ENCODE results near the gene RAB7A.

RAB7A gene

DNA sequence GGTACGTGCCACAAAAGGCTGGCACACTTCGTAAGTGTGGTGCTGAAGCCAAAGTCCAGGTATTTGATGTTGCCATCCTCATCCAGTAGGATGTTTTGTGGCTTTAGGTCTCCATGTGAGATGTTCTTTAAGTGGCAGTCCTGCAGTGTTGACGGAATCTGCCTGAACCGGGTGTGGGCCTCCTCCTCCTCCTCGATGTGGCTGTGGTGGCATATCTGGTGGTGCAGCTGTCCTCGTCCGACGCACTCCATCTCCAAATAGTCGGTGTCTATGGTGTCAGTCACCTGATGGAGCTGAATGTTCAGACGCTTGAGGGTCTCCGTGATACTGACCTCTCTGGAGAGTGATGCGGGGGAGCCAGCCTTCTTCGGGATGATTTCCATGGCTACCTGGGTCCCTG, 123.0 kb downstream of the RAB7A start:
- no peak overlapping the region for H3K9ac ChIP-seq (ENCODE audit: low read depth, low read length)
- no peaks in the 10 kb centered on the region for H3K27me3 ChIP-seq (ENCODE audit: control insufficient read depth, insufficient read depth, low read length)
- H3K36me3 ChIP-seq (ENCODE audit: insufficient read depth, low read length), result no peaks in the 10 kb centered on the region
- H3K4me3 ChIP-seq (ENCODE audit: low read length), result no peak overlapping the region
- H3K4me1 ChIP-seq (ENCODE audit: control insufficient read depth, insufficient read depth, low read length), result peaks cover 15% of the 10 kb centered on the region
- no peaks in the 10 kb centered on the region for H3K9me3 ChIP-seq (replicated peaks; ENCODE audit: low read length)
- H3K4me2 ChIP-seq (ENCODE audit: low read length), result no peak overlapping the region

DNA sequence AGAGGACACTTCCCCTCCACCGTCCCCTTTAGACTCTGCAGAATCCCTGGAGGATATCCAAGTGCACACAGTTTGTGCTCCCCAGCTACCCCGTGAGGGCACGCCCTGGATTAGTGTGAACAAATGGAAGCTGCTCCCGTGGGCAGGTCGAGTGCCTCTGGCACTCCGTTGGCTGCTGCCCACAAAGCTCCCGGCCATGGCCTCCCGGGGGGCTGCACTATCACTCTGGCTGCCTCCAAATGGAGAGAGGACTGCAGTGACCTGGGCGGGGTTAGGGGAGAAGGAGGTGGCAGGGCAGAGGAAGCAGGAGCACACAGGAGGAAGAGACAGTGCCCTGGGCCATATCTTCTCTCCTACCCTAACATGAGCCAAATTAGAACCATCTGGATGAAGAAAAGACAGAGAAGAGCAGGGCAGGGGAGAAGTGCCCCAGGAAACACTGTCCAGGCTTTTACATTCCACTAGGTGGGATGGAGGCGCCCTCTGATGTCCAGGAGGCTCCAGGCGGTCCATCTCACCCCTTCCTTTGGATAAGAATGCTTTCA, 124.0 kb downstream of the RAB7A start:
- Histone ChIP-seq H3K36me3 (ENCODE audit: insufficient read depth, low read length) (no peaks in the 10 kb centered on the region), H3K4me3 (ENCODE audit: low read length) (no peak overlapping the region), H3K4me1 (ENCODE audit: control insufficient read depth, insufficient read depth, low read length) (peaks cover 15% of the 10 kb centered on the region), H3K27me3 (ENCODE audit: control insufficient read depth, insufficient read depth, low read length) (no peaks in the 10 kb centered on the region), H3K9me3 (replicated peaks; ENCODE audit: low read length) (peaks cover 8% of the 10 kb centered on the region), H3K9ac (ENCODE audit: low read depth, low read length) (no peak overlapping the region), H3K4me2 (ENCODE audit: low read length) (no peak overlapping the region)

DNA sequence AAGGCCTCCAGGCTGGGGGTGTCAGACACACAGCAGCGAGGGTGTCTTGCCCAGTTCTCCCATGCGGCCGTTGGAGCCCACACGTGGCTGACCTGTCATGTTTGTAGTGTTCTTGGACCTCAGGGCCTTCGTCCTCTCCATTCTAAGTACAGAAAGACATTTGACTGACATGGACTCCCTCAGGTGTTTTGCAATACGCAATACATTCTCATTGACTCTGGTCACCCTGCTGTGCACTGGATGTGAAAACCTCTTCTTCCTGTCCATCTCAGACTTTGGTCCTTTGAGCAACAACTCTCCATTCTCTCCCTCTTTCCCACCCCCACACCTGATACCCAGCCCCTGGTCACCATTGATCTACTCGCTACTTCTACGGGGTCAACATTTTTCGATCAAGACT, 124.6 kb downstream of the RAB7A start:
- Histone ChIP-seq H3K4me2 (ENCODE audit: low read length) (no peak overlapping the region), H3K4me1 (ENCODE audit: control insufficient read depth, insufficient read depth, low read length) (peaks cover 12% of the 10 kb centered on the region), H3K4me3 (ENCODE audit: low read length) (no peak overlapping the region), H3K36me3 (ENCODE audit: insufficient read depth, low read length) (no peaks in the 10 kb centered on the region), H3K27me3 (ENCODE audit: control insufficient read depth, insufficient read depth, low read length) (no peaks in the 10 kb centered on the region), H3K9ac (ENCODE audit: low read depth, low read length) (no peak overlapping the region), H3K9me3 (replicated peaks; ENCODE audit: low read length) (peaks cover 9% of the 10 kb centered on the region)

DNA sequence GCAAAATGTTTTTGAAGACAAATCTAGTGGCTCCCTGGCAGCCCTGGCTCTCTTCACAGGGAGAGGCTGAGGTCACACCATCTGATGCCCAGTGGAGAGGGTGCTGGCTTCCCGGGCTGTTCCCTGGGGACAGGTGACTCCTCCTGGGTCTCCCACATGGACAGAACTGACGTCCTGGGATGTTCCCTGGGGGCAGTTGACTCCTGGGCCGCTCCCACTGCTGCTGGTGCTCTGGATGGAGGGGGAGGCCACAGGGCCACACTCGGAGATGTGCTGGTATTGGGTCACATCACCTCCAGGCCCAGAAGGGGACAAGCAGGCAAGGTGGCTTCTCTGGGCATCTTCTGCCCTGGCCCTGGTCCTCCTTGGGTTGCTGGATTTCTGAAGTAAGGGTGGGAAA, 125.6 kb downstream of the RAB7A start:
- Histone ChIP-seq H3K27me3 (ENCODE audit: control insufficient read depth, insufficient read depth, low read length) (no peaks in the 10 kb centered on the region), H3K4me2 (ENCODE audit: low read length) (no peak overlapping the region)

DNA sequence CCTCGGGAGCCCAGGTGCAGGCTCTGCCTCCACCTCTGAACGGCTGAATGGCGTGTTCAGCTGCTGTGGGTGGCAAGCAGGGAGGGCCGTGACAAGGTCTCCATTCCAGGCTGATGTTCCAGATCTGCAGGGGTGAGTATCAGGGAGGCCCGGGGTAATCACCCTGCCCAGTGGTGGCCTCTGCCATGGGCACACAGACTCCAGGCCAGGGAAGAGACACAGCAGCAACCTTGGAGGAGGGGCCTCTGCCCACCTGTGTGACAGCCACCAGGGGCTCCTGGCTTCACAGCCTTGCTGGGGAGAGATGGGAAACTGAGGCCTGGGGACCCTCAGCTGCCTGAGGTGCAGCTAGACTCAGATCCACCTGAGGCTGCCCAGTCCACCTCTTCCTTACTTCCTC, 127.8 kb downstream of the RAB7A start:
- Histone ChIP-seq H3K4me1 (ENCODE audit: control insufficient read depth, insufficient read depth, low read length) (no peaks in the 10 kb centered on the region), H3K9ac (ENCODE audit: low read depth, low read length) (no peak overlapping the region), H3K9me3 (replicated peaks; ENCODE audit: low read length) (peaks cover 9% of the 10 kb centered on the region)

More for the DNA sequence above, 125.6 kb downstream of the RAB7A start:
- Histone ChIP-seq H3K9ac (ENCODE audit: low read depth, low read length) (no peak overlapping the region), H3K4me1 (ENCODE audit: control insufficient read depth, insufficient read depth, low read length) (peaks cover 5% of the 10 kb centered on the region), H3K4me3 (ENCODE audit: low read length) (no peak overlapping the region), H3K36me3 (ENCODE audit: insufficient read depth, low read length) (no peaks in the 10 kb centered on the region), H3K9me3 (replicated peaks; ENCODE audit: low read length) (peaks cover 9% of the 10 kb centered on the region)

DNA sequence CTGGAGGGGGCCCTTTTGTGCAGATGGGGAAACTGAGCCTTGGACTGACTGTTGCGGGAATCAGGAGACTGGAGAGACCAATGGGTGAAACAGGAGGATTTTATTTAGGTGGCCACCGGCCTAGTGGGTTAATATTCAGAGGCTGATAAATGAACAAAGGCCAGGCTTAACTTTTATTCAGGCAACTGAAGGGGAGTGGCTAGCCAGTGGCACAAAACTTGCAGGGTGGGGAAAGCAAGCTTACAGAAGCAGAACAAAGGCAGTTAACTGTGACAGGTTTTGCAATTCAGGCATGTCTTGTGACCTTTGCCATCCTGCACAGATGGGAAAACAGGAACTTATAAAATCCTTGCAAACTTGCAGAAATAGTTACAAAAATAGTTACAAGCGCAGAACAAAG, 128.5 kb downstream of the RAB7A start:
- no peaks in the 10 kb centered on the region for H3K36me3 ChIP-seq (ENCODE audit: insufficient read depth, low read length)
- no peak overlapping the region for H3K4me2 ChIP-seq (ENCODE audit: low read length)
- peaks cover 15% of the 10 kb centered on the region for H3K9me3 ChIP-seq (replicated peaks; ENCODE audit: low read length)
- H3K27me3 ChIP-seq (ENCODE audit: control insufficient read depth, insufficient read depth, low read length), result no peaks in the 10 kb centered on the region
- H3K9ac ChIP-seq (ENCODE audit: low read depth, low read length), result no peak overlapping the region
- no peaks in the 10 kb centered on the region for H3K4me1 ChIP-seq (ENCODE audit: control insufficient read depth, insufficient read depth, low read length)
- H3K4me3 ChIP-seq (ENCODE audit: low read length), result no peak overlapping the region

More for the DNA sequence above, 127.8 kb downstream of the RAB7A start:
- no peaks in the 10 kb centered on the region for H3K27me3 ChIP-seq (ENCODE audit: control insufficient read depth, insufficient read depth, low read length)
- H3K4me2 ChIP-seq (ENCODE audit: low read length), result no peak overlapping the region
- no peaks in the 10 kb centered on the region for H3K36me3 ChIP-seq (ENCODE audit: insufficient read depth, low read length)
- H3K4me3 ChIP-seq (ENCODE audit: low read length), result no peak overlapping the region

DNA sequence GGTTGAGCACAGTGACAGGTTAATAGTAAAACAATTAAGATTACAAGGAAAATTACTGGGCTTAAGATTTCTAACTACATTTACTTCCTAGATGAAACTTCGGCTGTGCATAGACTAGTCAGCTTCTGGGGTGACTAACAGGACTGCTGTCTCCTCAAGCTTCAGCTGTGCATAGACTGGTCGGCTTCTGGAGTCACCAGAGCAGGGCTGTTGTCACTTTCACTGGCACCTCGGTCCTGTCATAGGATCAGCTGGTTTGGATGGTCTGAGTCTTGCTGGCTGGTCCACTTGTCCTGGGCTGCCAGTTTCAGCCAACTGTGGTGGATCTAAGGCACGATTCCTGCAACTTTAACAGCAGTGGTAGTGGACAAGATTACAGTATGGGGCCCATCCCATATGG, 129.6 kb downstream of the RAB7A start:
- no peak overlapping the region for H3K9ac ChIP-seq (ENCODE audit: low read depth, low read length)
- H3K4me2 ChIP-seq (ENCODE audit: low read length), result no peak overlapping the region
- no peaks in the 10 kb centered on the region for H3K36me3 ChIP-seq (ENCODE audit: insufficient read depth, low read length)
- no peaks in the 10 kb centered on the region for H3K27me3 ChIP-seq (ENCODE audit: control insufficient read depth, insufficient read depth, low read length)
- H3K4me1 ChIP-seq (ENCODE audit: control insufficient read depth, insufficient read depth, low read length), result no peaks in the 10 kb centered on the region
- no peak overlapping the region for H3K4me3 ChIP-seq (ENCODE audit: low read length)
- H3K9me3 ChIP-seq (replicated peaks; ENCODE audit: low read length), result peaks cover 26% of the 10 kb centered on the region

DNA sequence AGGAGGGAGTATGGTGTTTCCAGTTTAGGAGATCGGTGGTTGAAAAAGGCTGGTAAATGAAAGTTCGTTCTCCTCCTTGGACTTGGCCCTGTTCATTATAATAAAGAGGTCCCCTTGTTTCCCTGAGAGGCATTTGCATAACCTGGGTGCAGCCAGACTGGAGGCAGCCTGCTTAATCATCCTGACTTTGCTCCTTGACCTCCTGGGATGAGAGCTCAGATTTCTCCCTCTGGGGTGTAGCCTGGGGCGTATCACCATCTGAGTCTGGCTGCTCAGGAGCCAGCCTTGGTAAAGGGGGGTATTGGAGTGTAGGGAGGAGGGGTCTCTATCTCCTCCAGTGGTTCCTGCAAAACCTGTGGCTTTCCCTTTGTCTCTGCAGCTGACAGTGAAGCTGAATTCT, 132.2 kb downstream of the RAB7A start:
- H3K9ac ChIP-seq (ENCODE audit: low read depth, low read length), result no peak overlapping the region
- H3K9me3 ChIP-seq (replicated peaks; ENCODE audit: low read length), result peaks cover 27% of the 10 kb centered on the region
- H3K4me1 ChIP-seq (ENCODE audit: control insufficient read depth, insufficient read depth, low read length), result no peaks in the 10 kb centered on the region
- no peaks in the 10 kb centered on the region for H3K36me3 ChIP-seq (ENCODE audit: insufficient read depth, low read length)
- H3K4me2 ChIP-seq (ENCODE audit: low read length), result no peak overlapping the region
- no peaks in the 10 kb centered on the region for H3K27me3 ChIP-seq (ENCODE audit: control insufficient read depth, insufficient read depth, low read length)
- H3K4me3 ChIP-seq (ENCODE audit: low read length), result no peak overlapping the region

DNA sequence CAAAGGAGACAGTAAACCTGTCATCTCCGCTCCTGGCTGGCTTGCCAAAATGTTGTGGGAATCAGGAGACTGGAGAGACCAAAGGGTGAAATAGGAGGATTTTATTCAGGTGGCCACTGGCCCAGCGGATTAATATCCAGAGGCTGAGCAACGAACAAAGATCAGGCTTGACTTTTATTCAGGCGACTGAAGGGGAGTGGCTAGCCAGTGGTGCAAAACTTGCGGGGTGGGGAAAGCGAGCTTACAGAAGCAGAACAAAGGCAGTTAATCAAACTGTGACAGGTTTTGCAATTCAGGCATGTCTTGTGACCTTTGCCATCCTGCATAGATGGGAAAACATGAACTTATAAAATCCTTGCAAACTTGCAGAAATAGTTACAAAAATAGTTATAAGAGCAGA, 133.6 kb downstream of the RAB7A start:
- Histone ChIP-seq H3K4me3 (ENCODE audit: low read length) (no peak overlapping the region), H3K36me3 (ENCODE audit: insufficient read depth, low read length) (no peaks in the 10 kb centered on the region), H3K9me3 (replicated peaks; ENCODE audit: low read length) (peaks cover 22% of the 10 kb centered on the region), H3K4me1 (ENCODE audit: control insufficient read depth, insufficient read depth, low read length) (peaks cover 5% of the 10 kb centered on the region), H3K9ac (ENCODE audit: low read depth, low read length) (no peak overlapping the region), H3K4me2 (ENCODE audit: low read length) (no peak overlapping the region), H3K27me3 (ENCODE audit: control insufficient read depth, insufficient read depth, low read length) (no peaks in the 10 kb centered on the region)

DNA sequence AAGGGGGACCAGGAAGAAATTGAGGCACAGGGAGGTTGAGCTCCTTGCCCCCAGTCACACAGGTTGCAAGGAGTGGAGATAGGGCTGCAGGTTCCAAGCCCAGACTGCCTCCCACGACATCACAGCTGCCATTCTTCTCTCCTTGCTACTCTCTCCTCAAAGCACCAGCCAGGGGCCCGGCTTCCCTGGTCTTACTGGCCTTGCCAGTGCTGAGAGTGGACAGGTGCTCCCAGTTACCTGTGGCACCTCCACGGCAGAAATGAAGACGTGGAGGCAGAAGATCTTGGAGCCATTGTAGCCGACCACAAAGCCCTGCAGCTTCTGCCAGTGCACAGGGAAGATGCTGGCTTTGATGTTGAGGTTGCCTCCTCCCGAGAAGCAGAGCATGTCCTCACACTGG, 135.5 kb downstream of the RAB7A start:
- Histone ChIP-seq H3K4me3 (ENCODE audit: low read length) (no peak overlapping the region), H3K4me1 (ENCODE audit: control insufficient read depth, insufficient read depth, low read length) (peaks cover 9% of the 10 kb centered on the region), H3K9me3 (replicated peaks; ENCODE audit: low read length) (peaks cover 18% of the 10 kb centered on the region), H3K27me3 (ENCODE audit: control insufficient read depth, insufficient read depth, low read length) (no peaks in the 10 kb centered on the region), H3K4me2 (ENCODE audit: low read length) (no peak overlapping the region), H3K9ac (ENCODE audit: low read depth, low read length) (no peak overlapping the region), H3K36me3 (ENCODE audit: insufficient read depth, low read length) (no peaks in the 10 kb centered on the region)

DNA sequence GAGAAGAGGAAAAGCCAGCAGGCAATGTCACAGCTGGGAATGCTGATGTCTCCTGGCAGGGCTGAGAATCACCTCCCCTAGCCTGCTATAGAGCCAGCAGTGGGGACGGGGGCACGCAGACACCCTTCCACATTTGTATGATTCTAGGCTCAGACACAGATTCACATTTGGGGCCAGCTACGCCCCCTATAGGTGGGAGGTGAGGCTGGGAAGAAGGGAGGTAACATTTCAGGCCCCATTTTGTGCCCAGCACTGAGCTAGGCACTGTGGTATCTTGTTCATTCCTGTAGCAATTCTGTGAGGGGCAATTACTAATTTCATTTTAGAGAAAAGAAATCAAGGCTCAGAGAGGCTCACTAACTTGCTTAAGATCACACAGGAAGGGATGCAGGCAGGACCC, 137.6 kb downstream of the RAB7A start:
- H3K27me3 ChIP-seq (ENCODE audit: control insufficient read depth, insufficient read depth, low read length), result no peaks in the 10 kb centered on the region
- H3K4me3 ChIP-seq (ENCODE audit: low read length), result no peak overlapping the region
- peaks cover 18% of the 10 kb centered on the region for H3K9me3 ChIP-seq (replicated peaks; ENCODE audit: low read length)
- peaks cover 9% of the 10 kb centered on the region for H3K4me1 ChIP-seq (ENCODE audit: control insufficient read depth, insufficient read depth, low read length)
- H3K9ac ChIP-seq (ENCODE audit: low read depth, low read length), result no peak overlapping the region
- H3K36me3 ChIP-seq (ENCODE audit: insufficient read depth, low read length), result no peaks in the 10 kb centered on the region
- H3K4me2 ChIP-seq (ENCODE audit: low read length), result no peak overlapping the region
